H9 (cell line): ENCODE measurements around the gene RPEL1. TPM values are rescaled to one million over a fixed set of nuclear protein-coding genes. Genes with fewer than 3 reads are reported as not detected.

Experiments used
- DNase-seq: peaks from one replicate; pipeline ENCODE4 v3.0.0-alpha.2; 2017
- H2AFZ ChIP-seq: one replicate; pipeline ENCODE4 v1.6.1; 2013; ENCODE audit warnings: mild to moderate bottlenecking, low read length, control low read depth, moderate library complexity
- H2AK5ac ChIP-seq: 2 replicates; pipeline ENCODE4 v1.6.1; 2013; ENCODE audit warnings: low read length, control low read depth, mixed read lengths; ENCODE audit not compliant: insufficient read length
- H2BK120ac ChIP-seq: one replicate; pipeline ENCODE4 v1.6.1; 2013; ENCODE audit warnings: low read depth, mild to moderate bottlenecking, low read length, control low read depth, inconsistent platforms; ENCODE audit not compliant: poor library complexity, severe bottlenecking
- H2BK12ac ChIP-seq: 2 replicates; pipeline ENCODE4 v1.6.1; 2013; ENCODE audit warnings: low read length, control low read depth, mixed read lengths, low read depth; ENCODE audit not compliant: insufficient read length
- H2BK15ac ChIP-seq: 2 replicates; pipeline ENCODE4 v1.6.1; 2013; ENCODE audit warnings: low read depth, low read length, control low read depth
- H2BK20ac ChIP-seq: one replicate; pipeline ENCODE4 v1.6.1; 2013; ENCODE audit warnings: low read depth, mild to moderate bottlenecking, low read length, control low read depth, inconsistent platforms; ENCODE audit not compliant: poor library complexity, severe bottlenecking
- H2BK5ac ChIP-seq: 2 replicates; pipeline ENCODE4 v1.6.1; 2013; ENCODE audit warnings: low read length, control low read depth, mixed read lengths; ENCODE audit not compliant: insufficient read length
- H3K14ac ChIP-seq: 2 replicates; pipeline ENCODE4 v1.6.1; 2013; ENCODE audit warnings: low read length, control low read depth; ENCODE audit not compliant: insufficient read depth
- H3K18ac ChIP-seq: 2 replicates; pipeline ENCODE4 v1.6.1; 2013; ENCODE audit warnings: low read depth, mild to moderate bottlenecking, mixed read lengths, low read length, control low read depth; ENCODE audit not compliant: insufficient read length
- H3K23ac ChIP-seq: 2 replicates; pipeline ENCODE4 v1.6.1; 2013; ENCODE audit warnings: low read length, control low read depth, mixed read lengths, low read depth; ENCODE audit not compliant: insufficient read length
- H3K23me2 ChIP-seq: 2 replicates; pipeline ENCODE4 v1.6.1; 2013; ENCODE audit warnings: low read depth, mild to moderate bottlenecking, mixed read lengths, low read length, control low read depth; ENCODE audit not compliant: insufficient read length, poor library complexity, severe bottlenecking
- H3K27ac ChIP-seq: 2 replicates; pipeline ENCODE4 v1.5.1; 2013; ENCODE audit warnings: low read length, control low read depth, mixed read lengths, low read depth; ENCODE audit not compliant: insufficient read length
- H3K27me3 ChIP-seq: 2 replicates; pipeline ENCODE4 v1.6.1; 2013; ENCODE audit warnings: low read length, control low read depth, inconsistent platforms; ENCODE audit not compliant: insufficient read depth
- H3K4ac ChIP-seq: 2 replicates; pipeline ENCODE4 v1.6.1; 2013; ENCODE audit warnings: low read depth, mild to moderate bottlenecking, control low read depth, inconsistent platforms, low read length, moderate library complexity
- H3K4me1 ChIP-seq: 2 replicates; pipeline ENCODE4 v1.6.1; 2013; ENCODE audit warnings: low read length, control low read depth, inconsistent platforms; ENCODE audit not compliant: insufficient read depth
- H3K4me2 ChIP-seq: 2 replicates; pipeline ENCODE4 v1.6.1; 2013; ENCODE audit warnings: low read length, control low read depth, mixed read lengths; ENCODE audit not compliant: insufficient read length, insufficient read depth
- H3K56ac ChIP-seq: 2 replicates; pipeline ENCODE4 v1.6.1; 2013; ENCODE audit warnings: low read depth, mild to moderate bottlenecking, mixed read lengths, low read length, control low read depth; ENCODE audit not compliant: insufficient read length
- H3K79me1 ChIP-seq: 2 replicates; pipeline ENCODE4 v1.6.1; 2013; ENCODE audit warnings: low read depth, mild to moderate bottlenecking, moderate library complexity, low read length, control low read depth, inconsistent platforms; ENCODE audit not compliant: insufficient read depth, poor library complexity, severe bottlenecking
- H3K79me2 ChIP-seq: 2 replicates; pipeline ENCODE4 v1.6.1; 2013; ENCODE audit warnings: low read length, control low read depth, inconsistent platforms; ENCODE audit not compliant: insufficient read depth
- H3K9ac ChIP-seq: 2 replicates; pipeline ENCODE4 v1.6.1; 2013; ENCODE audit warnings: low read length, control low read depth, mixed read lengths; ENCODE audit not compliant: insufficient read length; ENCODE audit errors: extremely low read depth
- H3K9me3 ChIP-seq: one replicate; pipeline ENCODE4 v1.6.1; 2013; ENCODE audit warnings: low read depth, low read length, inconsistent platforms; ENCODE audit not compliant: control insufficient read depth
- H3T11ph ChIP-seq: one replicate; pipeline ENCODE4 v1.6.1; 2013; ENCODE audit warnings: mild to moderate bottlenecking, low read length, control low read depth, inconsistent platforms
- H4K20me1 ChIP-seq: one replicate; pipeline ENCODE4 v1.6.1; 2013; ENCODE audit not compliant: control insufficient read depth, insufficient read length, insufficient read depth
- H4K5ac ChIP-seq: 2 replicates; pipeline ENCODE4 v1.6.1; 2013; ENCODE audit warnings: low read depth, mild to moderate bottlenecking, mixed read lengths, low read length, control low read depth; ENCODE audit not compliant: insufficient read length
- H4K8ac ChIP-seq: replicated peaks from 2 replicates; pipeline ENCODE4 v1.6.1; 2013; ENCODE audit warnings: low read length, control low read depth, mixed read lengths, low read depth; ENCODE audit not compliant: insufficient read length
- H4K91ac ChIP-seq: 2 replicates; pipeline ENCODE4 v1.6.1; 2013; ENCODE audit warnings: low read depth, mild to moderate bottlenecking, moderate library complexity, mixed read lengths, low read length, control low read depth; ENCODE audit not compliant: insufficient read length
- H3K27ac Mint-ChIP-seq, 3 experiments: 2 replicates in 2 of 3; 3 replicates in 1 of 3; pipeline ENCODE4 v1.8.0; 2020 to 2021; ENCODE audit warnings: mixed read lengths in 3 of 3, mild to moderate bottlenecking in 1 of 3, moderate library complexity in 1 of 3
- H3K27me3 Mint-ChIP-seq: 2 replicates; pipeline ENCODE4 v1.8.0; 2021; ENCODE audit warnings: low read depth, mild to moderate bottlenecking, moderate library complexity, mixed read lengths
- H3K36me3 Mint-ChIP-seq, 3 experiments: 2 replicates in 2 of 3; 3 replicates in 1 of 3; pipeline ENCODE4 v1.8.0; 2020 to 2021; ENCODE audit warnings: low read depth in 3 of 3, mixed read lengths in 3 of 3; ENCODE audit not compliant: insufficient read depth in 1 of 3
- H3K4me1 Mint-ChIP-seq, 2 experiments: 2 replicates each; pipeline ENCODE4 v1.8.0; 2020; ENCODE audit warnings: mixed read lengths in 2 of 2
- H3K4me3 Mint-ChIP-seq, 2 experiments: 2 replicates in 1 of 2; 3 replicates in 1 of 2; pipeline ENCODE4 v1.8.0; 2020 to 2021; ENCODE audit warnings: mild to moderate bottlenecking in 2 of 2, mixed read lengths in 2 of 2, moderate library complexity in 1 of 2
- H3K9me3 Mint-ChIP-seq, 2 experiments: 2 replicates in 1 of 2; 3 replicates in 1 of 2; pipeline ENCODE4 v1.8.0; 2020; ENCODE audit warnings: mild to moderate bottlenecking in 2 of 2, mixed read lengths in 2 of 2, moderate library complexity in 1 of 2
- CTCF ChIP-seq: fragments of 200-600 bp; sonication (generic); conservative IDR thresholded peaks from 3 replicates; pipeline ENCODE4 v1.8.0; 2021; ENCODE audit warnings: antibody characterized with exemption, mild to moderate bottlenecking
- WGBS: extraction: QIAGEN DNeasy Blood & Tissue Kit; methylation state at CpG from one replicate; pipeline ENCODE4 v1.1.7; 2013; ENCODE audit warnings: missing lambda C conversion rate, low lambda C conversion rate, mixed read lengths; ENCODE audit not compliant: insufficient read length; ENCODE audit errors: extremely low coverage; 5-methylcytosine and 5-hydroxymethylcytosine counted together
- total RNA-seq: library from RNA; stranded (reverse); gene quantifications from 2 replicates; pipeline ENCODE4 v1.2.1, GENCODE V29; 2021

The RPEL1 gene
- total RNA-seq, 1 experiment from 2014 or later, result 0.13 TPM

GRCh38 chr10:103232772-103233488 is 12.8 kb upstream of the RPEL1 start:
- H3K4me2 ChIP-seq, result no peak overlapping the region
- no peak for DNase-seq
- no peaks in the 10 kb centered on the region for H4K20me1 ChIP-seq
- no peak overlapping the region for H3K4ac ChIP-seq
- H4K8ac ChIP-seq, result no peak overlapping the region
- H3K27me3 ChIP-seq, result no peaks in the 10 kb centered on the region
- H3K23ac ChIP-seq, result no peak overlapping the region
- Mint-ChIP-seq H3K27me3 (no peaks in the 10 kb centered on the region), H3K36me3 (peaks cover 0 to 3% (median 0%) of the 10 kb centered on the region in 3 experiments; a peak in 1 of 7 replicates), H3K4me1 (peaks cover 23 to 24% of the 10 kb centered on the region in 2 experiments), H3K4me3 (no peak overlapping the region), H3K9me3 (no peaks in the 10 kb centered on the region; a peak in 1 of 5 replicates), H3K27ac (peak overlapping the region; percentile 20 to 92 (median 81); a peak in 6 of 7 replicates)
- no peak overlapping the region for H2BK120ac ChIP-seq
- H3K79me2 ChIP-seq, result no peaks in the 10 kb centered on the region
- no peak overlapping the region for H2BK5ac ChIP-seq
- no peak overlapping the region for H4K91ac ChIP-seq
- H2AFZ ChIP-seq, result no peak overlapping the region
- H3K79me1 ChIP-seq, result no peaks in the 10 kb centered on the region
- no peak overlapping the region for H4K5ac ChIP-seq
- no peak for TF ChIP-seq CTCF
- no peak overlapping the region for H2BK15ac ChIP-seq
- peaks cover 9% of the 10 kb centered on the region; the same call in 1 of the 2 replicates for H3K4me1 ChIP-seq
- H3K18ac ChIP-seq, result peak overlapping the region; percentile 78
- no CpG with 5 or more reads among the region's 7 CpGs for WGBS
- no peak overlapping the region for H2BK20ac ChIP-seq
- no peak overlapping the region for H3K9ac ChIP-seq
- H2AK5ac ChIP-seq, result no peak overlapping the region
- no peak overlapping the region for H2BK12ac ChIP-seq
- H3K23me2 ChIP-seq, result no peaks in the 10 kb centered on the region
- H3K56ac ChIP-seq, result no peak overlapping the region
- no peak overlapping the region for H3T11ph ChIP-seq
- H3K9me3 ChIP-seq, result no peaks in the 10 kb centered on the region
- H3K27ac ChIP-seq, result peak overlapping the region; percentile 83
- H3K14ac ChIP-seq, result no peak overlapping the region
